ENCODE results near the gene SPATA21. TPM values are rescaled to one million over a fixed set of nuclear protein-coding genes. Genes with fewer than 3 reads are reported as not detected.

The SPATA21 gene
- total RNA-seq, 4 donors from 2014 or later = not detected

- H3K27ac ChIP-seq = peak overlapping the region; percentile 85 to 89 (median 86)
- peaks cover 0 to 15% (median 0%) of the 10 kb centered on the region in 4 donors for H3K36me3 ChIP-seq
- TF ChIP-seq POLR2A (IDR thresholded peaks at IDR 0.05) (no peak), CTCF (IDR thresholded peaks at IDR 0.05) (no peak), EP300 (IDR thresholded peaks at IDR 0.05; ENCODE audit: low read depth) (no peak), POLR2AphosphoS5 (IDR thresholded peaks at IDR 0.05) (no peak)
- H3K4me1 ChIP-seq = peaks cover 6 to 29% (median 22%) of the 10 kb centered on the region in 4 donors
- intact Hi-C loops (cut with DNase I; ENCODE audit: low total_unique reads) = no loop called here
- no peak for DNase-seq
- H3K4me3 ChIP-seq = peak overlapping the region; percentile 57 to 82 (median 72)
- WGBS, 2 donors (ENCODE audit: low coverage in 1 of 2) = 0 to 10% methylated on average over 4 to 12 of the region's 12 CpGs
- in situ Hi-C loops (cut with MboI; ENCODE audit: low pct_ligation_motif_present in 1 of 4, low pct_unique_long_range_greater_than_20kb in 1 of 4, low sequenced_read_pairs in 3 of 4) = no loop called here
- H3K27me3 ChIP-seq = no peaks in the 10 kb centered on the region
- no peaks in the 10 kb centered on the region for H3K9me3 ChIP-seq
These were observed 4.0 kb upstream of the SPATA21 start for GRCh38 chr1:16441282-16441665.

- Histone ChIP-seq H3K4me1 (peaks cover 6 to 29% (median 22%) of the 10 kb centered on the region in 4 donors), H3K36me3 (peaks cover 0 to 11% (median 0%) of the 10 kb centered on the region in 4 donors), H3K27ac (peak within 1 kb of the TSS; percentile 85 to 89 (median 86)), H3K9me3 (no peaks in the 10 kb centered on the region), H3K4me3 (peak within 1 kb of the TSS; percentile 57 to 82 (median 72)), H3K27me3 (no peaks in the 10 kb centered on the region)
- 1% methylated on average over 53 of the region's 68 CpGs; no CpG with 5 or more reads in 1 of the 2 donors for WGBS, 2 donors (ENCODE audit: low coverage in 1 of 2)
- DNase-seq = peak; percentile 95
- peak; percentile 69 to 86 (median 84) for TF ChIP-seq POLR2AphosphoS5 (IDR thresholded peaks at IDR 0.05)
- peak; percentile 74 for TF ChIP-seq POLR2A (IDR thresholded peaks at IDR 0.05)
- TF ChIP-seq EP300 (IDR thresholded peaks at IDR 0.05; ENCODE audit: low read depth) = no peak
- peak; percentile 83 to 90 (median 86) for TF ChIP-seq CTCF (IDR thresholded peaks at IDR 0.05)
- intact Hi-C loops (cut with DNase I; ENCODE audit: low total_unique reads) (no loop called here), in situ Hi-C loops (cut with MboI; ENCODE audit: low pct_ligation_motif_present in 1 of 4, low pct_unique_long_range_greater_than_20kb in 1 of 4, low sequenced_read_pairs in 3 of 4) (no loop called here)
These were observed 3.5 kb upstream of the SPATA21 start, which contains the start of gene NECAP2 for GRCh38 chr1:16440470-16441281. TSS of gene NECAP2 (plus strand) at chr1:16440724. CDS start at chr1:16440762, 38 bp downstream.

GRCh38 chr1:16440131-16440469, 2.9 kb upstream of the SPATA21 start:
- no peak for TF ChIP-seq CTCF (IDR thresholded peaks at IDR 0.05)
- no peak for TF ChIP-seq POLR2A (IDR thresholded peaks at IDR 0.05)
- TF ChIP-seq EP300 (IDR thresholded peaks at IDR 0.05; ENCODE audit: low read depth) = no peak
- TF ChIP-seq POLR2AphosphoS5 (IDR thresholded peaks at IDR 0.05) = no peak
- WGBS, 2 donors (ENCODE audit: low coverage in 1 of 2) = 52% methylated on average over 7 of the region's 7 CpGs; no CpG with 5 or more reads in 1 of the 2 donors
- intact Hi-C loops (cut with DNase I; ENCODE audit: low total_unique reads) = no loop called here
- Histone ChIP-seq H3K27me3 (no peaks in the 10 kb centered on the region), H3K27ac (peak overlapping the region; percentile 85 to 89 (median 86)), H3K9me3 (no peaks in the 10 kb centered on the region), H3K4me3 (peak overlapping the region in 3 of 4 donors; percentile 57 to 82 (median 78)), H3K36me3 (peaks cover 0 to 6% (median 0%) of the 10 kb centered on the region in 4 donors), H3K4me1 (peaks cover 6 to 29% (median 22%) of the 10 kb centered on the region in 4 donors)
- in situ Hi-C loops (cut with MboI; ENCODE audit: low pct_ligation_motif_present in 1 of 4, low pct_unique_long_range_greater_than_20kb in 1 of 4, low sequenced_read_pairs in 3 of 4) = no loop called here
- DNase-seq = no peak

GRCh38 chr1:16438924-16439323, 1.7 kb upstream of the SPATA21 start:
- Histone ChIP-seq H3K9me3 (no peaks in the 10 kb centered on the region), H3K4me3 (no peak overlapping the region), H3K27me3 (no peaks in the 10 kb centered on the region), H3K36me3 (no peaks in the 10 kb centered on the region), H3K27ac (no peak overlapping the region), H3K4me1 (peaks cover 6 to 29% (median 22%) of the 10 kb centered on the region in 4 donors)
- intact Hi-C loops (cut with DNase I; ENCODE audit: low total_unique reads) (no loop called here), in situ Hi-C loops (cut with MboI; ENCODE audit: low pct_ligation_motif_present in 1 of 4, low pct_unique_long_range_greater_than_20kb in 1 of 4, low sequenced_read_pairs in 3 of 4) (no loop called here)
- 73% methylated on average over 2 of the region's 2 CpGs; no CpG with 5 or more reads in 1 of the 2 donors for WGBS, 2 donors (ENCODE audit: low coverage in 1 of 2)
- DNase-seq = no peak
- TF ChIP-seq POLR2AphosphoS5 (IDR thresholded peaks at IDR 0.05) = no peak
- TF ChIP-seq POLR2A (IDR thresholded peaks at IDR 0.05) = no peak

All from transverse colon (tissue), 4 donors.